Measurements from ENCODE around the gene TADA3. TPM values are rescaled to one million over a fixed set of nuclear protein-coding genes. Genes with fewer than 3 reads are reported as not detected.

The TADA3 gene
- total and polyA plus RNA-seq, 9 of the 15 experiments (the other 6 are each of a cell fraction or from before 2014, with no cell fraction given), result 4.1 to 110 (median 74.8) TPM

DNA sequence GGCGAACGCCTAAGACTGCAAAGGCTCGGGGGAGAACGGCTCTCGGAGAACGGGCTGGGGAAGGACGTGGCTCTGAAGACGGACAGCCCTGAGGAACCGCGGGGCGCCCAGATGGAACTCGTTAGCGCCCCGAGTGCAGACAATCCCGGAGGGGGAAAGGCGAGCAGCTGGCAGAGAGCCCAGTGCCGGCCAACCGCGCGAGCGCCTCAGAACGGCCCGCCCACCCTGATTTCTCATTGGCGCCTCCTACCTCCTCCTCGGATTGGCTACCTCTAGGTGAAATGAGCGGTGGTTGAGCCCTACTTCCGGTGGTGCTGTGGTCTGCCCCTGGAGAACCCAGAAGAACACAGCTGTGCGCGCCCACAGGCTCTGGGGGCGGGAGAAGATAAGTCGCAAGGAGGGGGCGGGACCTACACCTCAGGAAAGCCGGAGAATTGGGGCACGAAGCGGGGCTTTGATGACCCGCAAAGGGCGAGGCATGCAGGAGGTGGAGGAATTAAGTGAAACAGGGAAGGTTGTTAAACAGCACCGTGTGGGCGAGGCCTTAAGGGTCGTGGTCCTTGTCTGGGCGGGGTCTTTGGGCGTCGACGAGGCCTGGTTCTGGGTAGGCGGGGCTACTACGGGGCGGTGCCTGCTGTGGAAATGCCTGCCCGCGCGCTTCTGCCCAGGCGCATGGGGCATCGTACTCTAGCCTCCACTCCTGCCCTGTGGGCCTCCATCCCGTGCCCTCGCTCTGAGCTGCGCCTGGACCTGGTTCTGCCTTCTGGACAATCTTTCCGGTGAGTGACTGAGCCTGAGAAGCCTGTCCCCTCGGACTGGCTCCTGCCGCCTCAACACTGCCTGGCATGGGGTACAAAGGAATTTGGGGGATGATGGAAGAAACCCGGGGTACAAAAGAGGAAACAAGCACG lies 42.4 kb downstream of the TADA3 start, which contains the start of gene OGG1 (continued):
- TF ChIP-seq, protein P1, sequence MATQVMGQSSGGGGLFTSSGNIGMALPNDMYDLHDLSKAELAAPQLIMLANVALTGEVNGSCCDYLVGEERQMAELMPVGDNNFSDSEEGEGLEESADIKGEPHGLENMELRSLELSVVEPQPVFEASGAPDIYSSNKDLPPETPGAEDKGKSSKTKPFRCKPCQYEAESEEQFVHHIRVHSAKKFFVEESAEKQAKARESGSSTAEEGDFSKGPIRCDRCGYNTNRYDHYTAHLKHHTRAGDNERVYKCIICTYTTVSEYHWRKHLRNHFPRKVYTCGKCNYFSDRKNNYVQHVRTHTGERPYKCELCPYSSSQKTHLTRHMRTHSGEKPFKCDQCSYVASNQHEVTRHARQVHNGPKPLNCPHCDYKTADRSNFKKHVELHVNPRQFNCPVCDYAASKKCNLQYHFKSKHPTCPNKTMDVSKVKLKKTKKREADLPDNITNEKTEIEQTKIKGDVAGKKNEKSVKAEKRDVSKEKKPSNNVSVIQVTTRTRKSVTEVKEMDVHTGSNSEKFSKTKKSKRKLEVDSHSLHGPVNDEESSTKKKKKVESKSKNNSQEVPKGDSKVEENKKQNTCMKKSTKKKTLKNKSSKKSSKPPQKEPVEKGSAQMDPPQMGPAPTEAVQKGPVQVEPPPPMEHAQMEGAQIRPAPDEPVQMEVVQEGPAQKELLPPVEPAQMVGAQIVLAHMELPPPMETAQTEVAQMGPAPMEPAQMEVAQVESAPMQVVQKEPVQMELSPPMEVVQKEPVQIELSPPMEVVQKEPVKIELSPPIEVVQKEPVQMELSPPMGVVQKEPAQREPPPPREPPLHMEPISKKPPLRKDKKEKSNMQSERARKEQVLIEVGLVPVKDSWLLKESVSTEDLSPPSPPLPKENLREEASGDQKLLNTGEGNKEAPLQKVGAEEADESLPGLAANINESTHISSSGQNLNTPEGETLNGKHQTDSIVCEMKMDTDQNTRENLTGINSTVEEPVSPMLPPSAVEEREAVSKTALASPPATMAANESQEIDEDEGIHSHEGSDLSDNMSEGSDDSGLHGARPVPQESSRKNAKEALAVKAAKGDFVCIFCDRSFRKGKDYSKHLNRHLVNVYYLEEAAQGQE (IDR thresholded peaks at IDR 0.05; ENCODE audit: borderline replicate concordance), result peak; percentile 37; the same call in 1 of the 2 replicates
- TF ChIP-seq, protein P1 (CRISPR knock-in tag; IDR thresholded peaks at IDR 0.05; ENCODE audit: low read depth), result no peak
- TF ChIP-seq NBN (IDR thresholded peaks at IDR 0.05; ENCODE audit: low read depth), result peak; percentile 58; the same call in 1 of the 2 replicates
- TF ChIP-seq MYC (IDR thresholded peaks at IDR 0.05; ENCODE audit: low read depth, low read length), result peak; percentile 52
- TF ChIP-seq MYC (CRISPR knock-in tag; IDR thresholded peaks at IDR 0.05; ENCODE audit: borderline replicate concordance, low read depth), result no peak
- TF ChIP-seq BDP1 (IDR thresholded peaks at IDR 0.05; ENCODE audit: insufficient read depth, insufficient read length), result no peak
- TF ChIP-seq BACH1 (tag; IDR thresholded peaks at IDR 0.05), result no peak
- TF ChIP-seq, protein P2, sequence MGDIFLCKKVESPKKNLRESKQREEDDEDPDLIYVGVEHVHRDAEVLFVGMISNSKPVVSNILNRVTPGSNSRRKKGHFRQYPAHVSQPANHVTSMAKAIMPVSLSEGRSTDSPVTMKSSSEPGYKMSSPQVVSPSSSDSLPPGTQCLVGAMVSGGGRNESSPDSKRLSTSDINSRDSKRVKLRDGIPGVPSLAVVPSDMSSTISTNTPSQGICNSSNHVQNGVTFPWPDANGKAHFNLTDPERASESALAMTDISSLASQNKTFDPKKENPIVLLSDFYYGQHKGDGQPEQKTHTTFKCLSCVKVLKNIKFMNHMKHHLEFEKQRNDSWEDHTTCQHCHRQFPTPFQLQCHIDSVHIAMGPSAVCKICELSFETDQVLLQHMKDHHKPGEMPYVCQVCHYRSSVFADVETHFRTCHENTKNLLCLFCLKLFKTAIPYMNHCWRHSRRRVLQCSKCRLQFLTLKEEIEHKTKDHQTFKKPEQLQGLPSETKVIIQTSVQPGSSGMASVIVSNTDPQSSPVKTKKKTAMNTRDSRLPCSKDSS (IDR thresholded peaks at IDR 0.05; ENCODE audit: low read depth, partially characterized antibody), result no peak
- TF ChIP-seq, protein P3, sequence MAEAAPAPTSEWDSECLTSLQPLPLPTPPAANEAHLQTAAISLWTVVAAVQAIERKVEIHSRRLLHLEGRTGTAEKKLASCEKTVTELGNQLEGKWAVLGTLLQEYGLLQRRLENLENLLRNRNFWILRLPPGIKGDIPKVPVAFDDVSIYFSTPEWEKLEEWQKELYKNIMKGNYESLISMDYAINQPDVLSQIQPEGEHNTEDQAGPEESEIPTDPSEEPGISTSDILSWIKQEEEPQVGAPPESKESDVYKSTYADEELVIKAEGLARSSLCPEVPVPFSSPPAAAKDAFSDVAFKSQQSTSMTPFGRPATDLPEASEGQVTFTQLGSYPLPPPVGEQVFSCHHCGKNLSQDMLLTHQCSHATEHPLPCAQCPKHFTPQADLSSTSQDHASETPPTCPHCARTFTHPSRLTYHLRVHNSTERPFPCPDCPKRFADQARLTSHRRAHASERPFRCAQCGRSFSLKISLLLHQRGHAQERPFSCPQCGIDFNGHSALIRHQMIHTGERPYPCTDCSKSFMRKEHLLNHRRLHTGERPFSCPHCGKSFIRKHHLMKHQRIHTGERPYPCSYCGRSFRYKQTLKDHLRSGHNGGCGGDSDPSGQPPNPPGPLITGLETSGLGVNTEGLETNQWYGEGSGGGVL (CRISPR knock-in tag; IDR thresholded peaks at IDR 0.05), result no peak
- TF ChIP-seq RHOXF2B (CRISPR knock-in tag; conservative IDR thresholded peaks at IDR 0.05), result no peak
- TF ChIP-seq ZC3H8 (IDR thresholded peaks at IDR 0.05), result no peak
- TF ChIP-seq, protein P4, sequence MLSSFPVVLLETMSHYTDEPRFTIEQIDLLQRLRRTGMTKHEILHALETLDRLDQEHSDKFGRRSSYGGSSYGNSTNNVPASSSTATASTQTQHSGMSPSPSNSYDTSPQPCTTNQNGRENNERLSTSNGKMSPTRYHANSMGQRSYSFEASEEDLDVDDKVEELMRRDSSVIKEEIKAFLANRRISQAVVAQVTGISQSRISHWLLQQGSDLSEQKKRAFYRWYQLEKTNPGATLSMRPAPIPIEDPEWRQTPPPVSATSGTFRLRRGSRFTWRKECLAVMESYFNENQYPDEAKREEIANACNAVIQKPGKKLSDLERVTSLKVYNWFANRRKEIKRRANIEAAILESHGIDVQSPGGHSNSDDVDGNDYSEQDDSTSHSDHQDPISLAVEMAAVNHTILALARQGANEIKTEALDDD (IDR thresholded peaks at IDR 0.05), result no peak

Measured in K562 (cell line).